Measurements from ENCODE around the gene ROR1.

DNA sequence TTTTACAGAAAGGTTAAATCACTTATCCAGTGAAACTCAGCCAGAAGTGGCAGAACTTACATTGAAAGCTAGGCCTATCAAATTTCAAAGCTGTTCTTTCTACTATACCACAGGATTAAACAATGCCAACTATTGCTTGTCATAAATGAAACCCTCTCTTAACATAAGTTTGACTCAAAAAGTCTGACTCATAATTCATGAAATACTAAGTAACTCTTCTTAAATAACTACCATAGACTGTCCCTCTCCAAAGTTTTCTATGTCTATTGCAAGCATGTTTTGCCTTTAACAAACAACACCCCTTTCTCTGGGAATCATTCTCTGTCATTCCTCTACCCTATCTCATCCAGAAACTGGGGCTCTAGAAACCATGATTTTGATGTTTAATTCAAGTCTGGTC, 320.1 kb downstream of the ROR1 start:
- TF ChIP-seq, protein P1, sequence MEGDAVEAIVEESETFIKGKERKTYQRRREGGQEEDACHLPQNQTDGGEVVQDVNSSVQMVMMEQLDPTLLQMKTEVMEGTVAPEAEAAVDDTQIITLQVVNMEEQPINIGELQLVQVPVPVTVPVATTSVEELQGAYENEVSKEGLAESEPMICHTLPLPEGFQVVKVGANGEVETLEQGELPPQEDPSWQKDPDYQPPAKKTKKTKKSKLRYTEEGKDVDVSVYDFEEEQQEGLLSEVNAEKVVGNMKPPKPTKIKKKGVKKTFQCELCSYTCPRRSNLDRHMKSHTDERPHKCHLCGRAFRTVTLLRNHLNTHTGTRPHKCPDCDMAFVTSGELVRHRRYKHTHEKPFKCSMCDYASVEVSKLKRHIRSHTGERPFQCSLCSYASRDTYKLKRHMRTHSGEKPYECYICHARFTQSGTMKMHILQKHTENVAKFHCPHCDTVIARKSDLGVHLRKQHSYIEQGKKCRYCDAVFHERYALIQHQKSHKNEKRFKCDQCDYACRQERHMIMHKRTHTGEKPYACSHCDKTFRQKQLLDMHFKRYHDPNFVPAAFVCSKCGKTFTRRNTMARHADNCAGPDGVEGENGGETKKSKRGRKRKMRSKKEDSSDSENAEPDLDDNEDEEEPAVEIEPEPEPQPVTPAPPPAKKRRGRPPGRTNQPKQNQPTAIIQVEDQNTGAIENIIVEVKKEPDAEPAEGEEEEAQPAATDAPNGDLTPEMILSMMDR (IDR thresholded peaks at IDR 0.05) = no peak
- TF ChIP-seq POLR2A (IDR thresholded peaks at IDR 0.05) (no peak), EP300 (IDR thresholded peaks at IDR 0.05) (no peak), POLR2AphosphoS5 (IDR thresholded peaks at IDR 0.05) (no peak)
